Activated CD4-positive, alpha-beta T cell treated with anti-CD3 and anti-CD28 coated beads, Interleukin-2, amount 50 U/mL, for 24 hours (primary cell): Measurements from ENCODE around the gene LIPG.

ENCODE experiments used
- DNase-seq, 2 donors: peaks; one replicate each; pipeline ENCODE4 v3.0.0-alpha.2; 2020; ENCODE audit warnings: low read depth in 1 of 2, low spot score in 1 of 2

The LIPG gene

DNA sequence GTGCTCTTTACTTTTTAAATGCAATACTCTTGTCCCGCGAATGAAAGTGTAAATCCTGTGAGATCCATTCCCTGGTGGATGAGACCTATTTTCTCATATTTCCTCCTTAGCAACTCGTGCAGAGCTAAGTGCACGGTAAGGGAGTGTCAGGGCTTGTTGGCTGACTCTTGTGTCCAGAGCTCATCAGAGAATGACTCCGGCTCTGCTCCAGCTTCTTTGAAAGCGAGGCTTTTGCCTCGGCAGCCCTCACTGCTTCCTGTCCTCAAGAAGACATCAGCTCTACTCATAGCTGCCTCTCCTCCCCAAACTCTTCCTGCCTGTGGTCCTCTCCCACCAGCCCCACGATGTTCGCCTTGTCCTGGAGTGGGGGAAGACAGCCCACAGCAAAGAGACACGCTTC is 70.7 kb downstream of the LIPG start:
- no peak for DNase-seq

DNA sequence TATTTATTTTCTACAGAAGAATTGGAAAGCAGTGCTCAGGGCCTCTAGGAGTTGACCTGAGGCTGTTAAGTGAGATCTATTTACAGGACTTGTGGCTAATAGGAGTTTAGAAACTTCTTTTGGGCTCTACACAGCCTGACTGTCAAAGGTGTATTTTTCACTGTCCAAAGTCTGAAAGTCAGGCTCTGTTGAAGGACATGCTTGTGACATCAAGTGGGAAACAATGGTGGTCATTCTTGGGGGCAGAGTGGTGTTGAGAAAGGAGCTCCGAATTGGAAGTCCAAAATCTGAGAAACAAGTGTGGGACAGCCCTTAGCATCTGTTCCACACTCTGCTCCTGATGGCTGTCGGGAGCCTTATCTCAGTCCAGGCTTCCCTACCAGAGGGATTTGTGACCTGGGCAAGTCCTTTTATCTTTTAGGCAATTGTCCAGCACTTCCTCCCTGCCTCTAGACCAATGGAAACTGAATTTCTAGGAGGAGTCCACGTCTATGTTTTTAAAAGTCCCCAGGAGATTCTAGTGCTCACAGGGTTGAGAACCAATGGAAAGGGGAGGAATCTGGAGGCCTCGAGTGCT is 76.4 kb downstream of the LIPG start:
- DNase-seq, result no peak

- no peak for DNase-seq
Observed at GRCh38 chr18:49638891-49639557, 77.2 kb downstream of the LIPG start.

GRCh38 chr18:49639643-49640391 is 78.0 kb downstream of the LIPG start:
- DNase-seq, result no peak

DNA sequence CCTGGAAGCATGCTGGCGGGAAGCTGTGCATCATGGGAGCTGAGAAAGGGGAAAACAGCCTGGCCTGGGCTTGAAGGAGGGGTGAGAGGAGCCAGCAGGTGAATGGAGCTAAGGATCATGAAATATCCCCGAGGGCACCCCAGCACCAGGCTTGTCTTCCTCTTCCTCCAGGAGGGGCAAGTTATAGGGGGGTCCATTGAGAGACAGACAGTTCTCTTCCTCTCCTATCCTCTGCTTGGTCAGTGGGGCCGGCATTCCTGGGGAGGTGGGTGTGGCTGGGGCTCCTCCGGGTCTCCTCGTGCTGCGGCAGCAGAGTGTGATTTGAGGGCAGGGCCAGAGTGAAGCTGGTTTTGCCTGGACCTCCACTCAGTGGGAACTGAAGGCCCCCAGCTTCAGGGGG is 78.9 kb downstream of the LIPG start:
- no peak for DNase-seq

GRCh38 chr18:49645196-49645595 is 83.3 kb downstream of the LIPG start:
- DNase-seq, result no peak

DNA sequence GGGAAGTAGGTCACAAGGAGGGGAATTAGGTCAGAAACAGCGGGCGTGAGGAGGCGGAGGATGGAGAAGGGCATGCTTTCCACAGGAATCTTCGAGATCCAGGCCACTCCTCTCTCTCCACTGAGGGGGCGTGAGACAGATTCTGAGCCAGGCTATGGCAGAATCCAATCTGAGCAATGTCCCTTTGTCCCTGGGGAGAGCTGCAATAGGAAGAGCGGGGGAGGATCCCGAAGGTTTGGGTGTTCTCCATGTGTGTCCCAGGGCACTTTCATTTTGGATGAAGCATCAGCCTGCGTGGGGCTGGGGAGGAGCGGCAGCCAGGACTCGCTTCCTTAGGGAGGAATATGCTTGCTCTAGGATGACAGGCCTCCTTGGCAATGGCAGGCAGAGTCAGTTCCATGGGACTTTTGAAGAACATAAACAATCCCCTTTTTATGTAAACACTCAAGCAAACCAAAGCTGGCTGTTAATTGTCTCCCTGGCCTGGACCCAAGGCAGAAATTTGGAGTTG is 84.0 kb downstream of the LIPG start:
- DNase-seq, result no peak

DNA sequence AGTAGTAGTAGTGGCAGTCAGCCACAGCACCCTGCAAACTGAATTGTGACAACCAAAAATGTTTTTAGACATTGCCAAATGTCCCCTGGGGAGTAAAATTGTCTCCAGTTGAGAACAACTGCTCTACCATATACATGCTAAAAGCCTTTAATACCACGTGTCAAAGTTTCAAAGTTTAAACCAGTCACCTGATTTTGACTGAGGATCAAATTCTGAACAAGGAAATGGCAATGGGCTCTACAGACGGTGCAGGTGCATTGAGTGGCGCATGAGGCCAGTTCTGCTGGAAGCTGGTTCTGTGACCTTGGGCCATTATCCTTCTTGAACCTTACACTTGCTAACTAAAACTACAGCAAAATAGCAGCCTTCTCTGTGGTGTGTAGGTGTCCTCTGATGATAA is 85.0 kb downstream of the LIPG start:
- DNase-seq, result no peak

GRCh38 chr18:49647496-49648168 is 85.8 kb downstream of the LIPG start:
- DNase-seq, result no peak

GRCh38 chr18:49648326-49648725 is 86.5 kb downstream of the LIPG start:
- no peak for DNase-seq
